Endodermal cell (in vitro differentiated cells): ENCODE results near the gene DLG2. TPM values are rescaled to one million over a fixed set of nuclear protein-coding genes. Genes with fewer than 3 reads are reported as not detected.

ENCODE experiments used
- DNase-seq: peaks from one replicate; pipeline ENCODE4 v3.0.0-alpha.2; 2017
- H3K27ac ChIP-seq: 2 replicates; pipeline ENCODE4 v1.5.1; 2013; ENCODE audit warnings: mild to moderate bottlenecking, low read depth, low read length, moderate library complexity
- H3K27me3 ChIP-seq: 2 replicates; pipeline ENCODE4 v1.6.1; 2013; ENCODE audit warnings: mild to moderate bottlenecking, low read length, moderate library complexity; ENCODE audit not compliant: insufficient read depth, control insufficient read depth, poor library complexity, severe bottlenecking
- H3K36me3 ChIP-seq: 2 replicates; pipeline ENCODE4 v1.7.0; 2013; ENCODE audit warnings: mild to moderate bottlenecking, low read length, moderate library complexity; ENCODE audit not compliant: control insufficient read depth, insufficient read depth
- H3K4me1 ChIP-seq: one replicate; pipeline ENCODE4 v1.7.0; 2013; ENCODE audit warnings: low read length; ENCODE audit not compliant: control insufficient read depth, insufficient read depth
- H3K4me3 ChIP-seq: 2 replicates; pipeline ENCODE4 v1.5.1; 2013; ENCODE audit warnings: mild to moderate bottlenecking, low read length, moderate library complexity
- H3K9ac ChIP-seq: 2 replicates; pipeline ENCODE4 v1.6.1; 2013; ENCODE audit warnings: mild to moderate bottlenecking, low read length, moderate library complexity; ENCODE audit not compliant: poor library complexity, severe bottlenecking; ENCODE audit errors: extremely low read depth
- H3K9me3 ChIP-seq: 2 replicates; pipeline ENCODE4 v1.6.1; 2013; ENCODE audit warnings: mild to moderate bottlenecking, low read length, moderate library complexity; ENCODE audit not compliant: control insufficient read depth
- H3K27ac Mint-ChIP-seq: 2 replicates; pipeline ENCODE4 v1.8.0; 2020; ENCODE audit warnings: mixed read lengths
- H3K27me3 Mint-ChIP-seq: 2 replicates; pipeline ENCODE4 v1.8.0; 2021; ENCODE audit warnings: mild to moderate bottlenecking, mixed read lengths; ENCODE audit not compliant: insufficient read depth
- H3K36me3 Mint-ChIP-seq: 2 replicates; pipeline ENCODE4 v1.8.0; 2020; ENCODE audit warnings: low read depth, mixed read lengths
- H3K4me1 Mint-ChIP-seq: 2 replicates; pipeline ENCODE4 v1.8.0; 2020; ENCODE audit warnings: mixed read lengths
- H3K4me3 Mint-ChIP-seq: 2 replicates; pipeline ENCODE4 v1.8.0; 2020; ENCODE audit warnings: mild to moderate bottlenecking, moderate library complexity, mixed read lengths
- H3K9me3 Mint-ChIP-seq: 2 replicates; pipeline ENCODE4 v1.8.0; 2020; ENCODE audit warnings: mild to moderate bottlenecking, mixed read lengths
- CTCF ChIP-seq: fragments of 200-600 bp; sonication (generic); conservative IDR thresholded peaks from 2 replicates; pipeline ENCODE4 v1.5.0; 2021; ENCODE audit warnings: antibody characterized with exemption, mild to moderate bottlenecking
- WGBS, 2 experiments: methylation state at CpG; one replicate each; pipeline versions ENCODE4 v1.1.5 to v1.1.7; 2013; ENCODE audit warnings: missing lambda C conversion rate in 2 of 2, mixed read lengths in 1 of 2; ENCODE audit not compliant: insufficient coverage in 1 of 2, insufficient read length in 1 of 2; 5-methylcytosine and 5-hydroxymethylcytosine counted together
- total RNA-seq, 2 donors: library from RNA; stranded (reverse); fragmentation: NEBNext Ultra II Directional in 1 of 2; extraction: Animal tissue kit (Norgen Biotek cat#: 25700) in 1 of 2; gene quantifications; 2 replicates in 1 of 2; 3 replicates in 1 of 2; pipeline ENCODE4 v1.2.1, GENCODE V29; 2021

Gene DLG2
- total RNA-seq, 2 donors from 2014 or later, result 9.6 to 10.6 TPM

GRCh38 chr11:83456566-83456965 is 2170.6 kb downstream of the DLG2 start:
- peaks cover 3% of the 10 kb centered on the region for H3K36me3 Mint-ChIP-seq
- no peak for TF ChIP-seq CTCF
- H3K4me1 ChIP-seq, result no peaks in the 10 kb centered on the region
- no peak overlapping the region for H3K4me3 Mint-ChIP-seq
- DNase-seq, result no peak
- WGBS, 2 experiments, result 94 to 95% methylated on average over 8 of the region's 8 CpGs
- no peaks in the 10 kb centered on the region for H3K27me3 Mint-ChIP-seq
- H3K9me3 Mint-ChIP-seq, result no peaks in the 10 kb centered on the region
- H3K36me3 ChIP-seq, result no peaks in the 10 kb centered on the region
- H3K27ac Mint-ChIP-seq, result no peak overlapping the region
- no peak overlapping the region for H3K4me3 ChIP-seq
- no peak overlapping the region for H3K9ac ChIP-seq
- H3K4me1 Mint-ChIP-seq, result peaks cover 14% of the 10 kb centered on the region
- peak overlapping the region; percentile 38 for H3K27ac ChIP-seq
- H3K9me3 ChIP-seq, result no peaks in the 10 kb centered on the region
- H3K27me3 ChIP-seq, result no peaks in the 10 kb centered on the region

GRCh38 chr11:83456075-83456474 is 2171.1 kb downstream of the DLG2 start:
- H3K27ac Mint-ChIP-seq, result no peak overlapping the region
- Histone ChIP-seq H3K4me1 (no peaks in the 10 kb centered on the region), H3K27me3 (no peaks in the 10 kb centered on the region), H3K4me3 (no peak overlapping the region), H3K9me3 (no peaks in the 10 kb centered on the region), H3K27ac (peak overlapping the region; percentile 38), H3K9ac (no peak overlapping the region), H3K36me3 (no peaks in the 10 kb centered on the region)
- H3K9me3 Mint-ChIP-seq, result no peaks in the 10 kb centered on the region
- H3K4me3 Mint-ChIP-seq, result no peak overlapping the region
- no peak for TF ChIP-seq CTCF
- H3K36me3 Mint-ChIP-seq, result peaks cover 3% of the 10 kb centered on the region
- peak; percentile 74 for DNase-seq
- no peaks in the 10 kb centered on the region for H3K27me3 Mint-ChIP-seq
- WGBS, 2 experiments, result 85% methylated on average over 7 to 11 of the region's 11 CpGs
- H3K4me1 Mint-ChIP-seq, result peaks cover 14% of the 10 kb centered on the region

- WGBS, 2 experiments, result 92 to 95% methylated on average over 2 of the region's 3 CpGs
- no peaks in the 10 kb centered on the region for H3K9me3 Mint-ChIP-seq
- Histone ChIP-seq H3K36me3 (no peaks in the 10 kb centered on the region), H3K9ac (no peak overlapping the region), H3K4me3 (no peak overlapping the region), H3K27ac (peak overlapping the region; percentile 26), H3K9me3 (no peaks in the 10 kb centered on the region), H3K27me3 (no peaks in the 10 kb centered on the region), H3K4me1 (no peaks in the 10 kb centered on the region)
- H3K27ac Mint-ChIP-seq, result no peak overlapping the region
- peaks cover 14% of the 10 kb centered on the region for H3K4me1 Mint-ChIP-seq
- H3K27me3 Mint-ChIP-seq, result no peaks in the 10 kb centered on the region
- no peak for DNase-seq
- peaks cover 7% of the 10 kb centered on the region for H3K36me3 Mint-ChIP-seq
- TF ChIP-seq CTCF, result no peak
- H3K4me3 Mint-ChIP-seq, result no peak overlapping the region
Observed at GRCh38 chr11:83455356-83455755, 2171.8 kb downstream of the DLG2 start.
